KOPT-K1 (cell line): ENCODE measurements around the gene ZNF14.
"Not testable (repeated sequence)": the region's sequence is repeated elsewhere in the genome, so short reads cannot be mapped to it uniquely, and the experiment has no call there.

Experiments
- H3K27ac ChIP-seq: fragments of 200-600 bp; sonication (generic); 2 replicates; pipeline ENCODE4 v1.5.1; 2016; ENCODE audit warnings: antibody characterized with exemption, mild to moderate bottlenecking, low read depth, low read length; ENCODE audit not compliant: poor library complexity, severe bottlenecking
- H3K36me3 ChIP-seq: fragments of 200-600 bp; sonication (generic); 2 replicates; pipeline ENCODE4 v1.5.1; 2017; ENCODE audit warnings: antibody characterized with exemption, mild to moderate bottlenecking, low read length, moderate library complexity; ENCODE audit not compliant: insufficient read depth
- H3K9me3 ChIP-seq: fragments of 200-600 bp; sonication (generic); 2 replicates; pipeline ENCODE4 v1.5.1; 2017; ENCODE audit warnings: antibody characterized with exemption, low read length, mild to moderate bottlenecking; ENCODE audit not compliant: insufficient read depth, poor library complexity, severe bottlenecking

Gene ZNF14

GRCh38 chr19:19749908-19750841 is 17.3 kb upstream of the ZNF14 start:
- peaks cover 12% of the 10 kb centered on the region for H3K9me3 ChIP-seq
- H3K36me3 ChIP-seq, result no peaks in the 10 kb centered on the region
- H3K27ac ChIP-seq, result no peak overlapping the region

- Histone ChIP-seq H3K9me3 (peaks cover 9% of the 10 kb centered on the region), H3K36me3 (no peaks in the 10 kb centered on the region), H3K27ac (no peak overlapping the region)
These were observed 16.4 kb upstream of the ZNF14 start for GRCh38 chr19:19749117-19749907.

- Histone ChIP-seq H3K36me3 (no peaks in the 10 kb centered on the region), H3K9me3 (peaks cover 10% of the 10 kb centered on the region), H3K27ac (no peak overlapping the region)
These were observed 15.5 kb upstream of the ZNF14 start for GRCh38 chr19:19748249-19748938.

- Histone ChIP-seq H3K27ac (no peak overlapping the region), H3K36me3 (no peaks in the 10 kb centered on the region), H3K9me3 (peaks cover 10% of the 10 kb centered on the region)
These were observed 14.7 kb upstream of the ZNF14 start for GRCh38 chr19:19747357-19748220.

- peaks cover 10% of the 10 kb centered on the region for H3K9me3 ChIP-seq
- H3K27ac ChIP-seq, result no peak overlapping the region
- H3K36me3 ChIP-seq, result no peaks in the 10 kb centered on the region
These were observed 13.6 kb upstream of the ZNF14 start for GRCh38 chr19:19746286-19747213.

GRCh38 chr19:19745496-19746285 is 12.8 kb upstream of the ZNF14 start:
- no peaks in the 10 kb centered on the region for H3K36me3 ChIP-seq
- H3K9me3 ChIP-seq, result peaks cover 10% of the 10 kb centered on the region
- no peak overlapping the region for H3K27ac ChIP-seq

- H3K27ac ChIP-seq, result no peak overlapping the region
- H3K36me3 ChIP-seq, result no peaks in the 10 kb centered on the region
- peaks cover 17% of the 10 kb centered on the region for H3K9me3 ChIP-seq
These were observed 11.7 kb upstream of the ZNF14 start for GRCh38 chr19:19744641-19745040.

GRCh38 chr19:19743921-19744320 is 11.0 kb upstream of the ZNF14 start:
- peaks cover 20% of the 10 kb centered on the region for H3K9me3 ChIP-seq
- H3K27ac ChIP-seq, H3K36me3 ChIP-seq: not testable (repeated sequence)

- no peak overlapping the region for H3K27ac ChIP-seq
- peaks cover 18% of the 10 kb centered on the region for H3K9me3 ChIP-seq
- no peaks in the 10 kb centered on the region for H3K36me3 ChIP-seq
These were observed 10.3 kb upstream of the ZNF14 start for GRCh38 chr19:19743176-19743575.

- peaks cover 15% of the 10 kb centered on the region for H3K9me3 ChIP-seq
- H3K27ac ChIP-seq, result no peak overlapping the region
- no peaks in the 10 kb centered on the region for H3K36me3 ChIP-seq
These were observed 9.9 kb upstream of the ZNF14 start for GRCh38 chr19:19742773-19743172.

- peaks cover 15% of the 10 kb centered on the region for H3K9me3 ChIP-seq
- no peaks in the 10 kb centered on the region for H3K36me3 ChIP-seq
- no peak overlapping the region for H3K27ac ChIP-seq
These were observed 8.3 kb upstream of the ZNF14 start for GRCh38 chr19:19741184-19741583.

GRCh38 chr19:19740755-19741154 is 7.8 kb upstream of the ZNF14 start:
- Histone ChIP-seq H3K9me3 (peaks cover 15% of the 10 kb centered on the region), H3K27ac (no peak overlapping the region)

GRCh38 chr19:19738564-19738963 is 5.7 kb upstream of the ZNF14 start:
- no peaks in the 10 kb centered on the region for H3K36me3 ChIP-seq
- H3K27ac ChIP-seq, result no peak overlapping the region
- peaks cover 10% of the 10 kb centered on the region for H3K9me3 ChIP-seq

More at GRCh38 chr19:19740755-19741154, 7.8 kb upstream of the ZNF14 start:
- no peaks in the 10 kb centered on the region for H3K36me3 ChIP-seq
